ENCODE measurements around the gene TPRA1.

The TPRA1 gene

DNA sequence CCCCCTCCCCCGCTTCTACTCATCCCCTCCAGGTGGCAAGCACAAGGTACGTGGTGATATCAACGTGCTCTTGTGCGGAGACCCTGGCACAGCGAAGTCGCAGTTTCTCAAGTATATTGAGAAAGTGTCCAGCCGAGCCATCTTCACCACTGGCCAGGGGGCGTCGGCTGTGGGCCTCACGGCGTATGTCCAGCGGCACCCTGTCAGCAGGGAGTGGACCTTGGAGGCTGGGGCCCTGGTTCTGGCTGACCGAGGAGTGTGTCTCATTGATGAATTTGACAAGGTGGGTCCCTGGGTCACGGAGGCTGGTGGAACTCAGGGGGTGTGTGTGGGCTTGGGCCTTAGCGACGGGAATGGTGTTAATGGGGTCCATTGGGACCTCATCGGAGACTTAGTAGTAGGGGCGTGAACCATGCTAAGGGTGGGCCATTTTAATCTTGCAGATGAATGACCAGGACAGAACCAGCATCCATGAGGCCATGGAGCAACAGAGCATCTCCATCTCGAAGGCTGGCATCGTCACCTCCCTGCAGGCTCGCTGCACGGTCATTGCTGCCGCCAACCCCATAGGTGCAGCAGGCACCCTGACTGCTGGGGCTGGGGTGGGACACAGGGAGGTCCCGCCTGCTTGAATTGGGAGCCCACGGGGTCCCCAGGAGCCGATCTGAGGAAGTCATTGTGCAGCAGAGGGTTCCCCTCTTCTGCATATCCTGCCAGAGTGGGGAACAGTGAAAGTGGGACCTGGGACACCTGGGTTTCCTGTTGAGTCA is 26.5 kb upstream of the TPRA1 start:
- Histone ChIP-seq H3K27ac (ENCODE audit: low read depth, low read length) (no peak overlapping the region), H3K36me3 (ENCODE audit: control insufficient read depth in 1 of 2, insufficient read depth in 2 of 2, low read length in 2 of 2) (peaks cover 12 to 63% of the 10 kb centered on the region in 2 donors)

DNA sequence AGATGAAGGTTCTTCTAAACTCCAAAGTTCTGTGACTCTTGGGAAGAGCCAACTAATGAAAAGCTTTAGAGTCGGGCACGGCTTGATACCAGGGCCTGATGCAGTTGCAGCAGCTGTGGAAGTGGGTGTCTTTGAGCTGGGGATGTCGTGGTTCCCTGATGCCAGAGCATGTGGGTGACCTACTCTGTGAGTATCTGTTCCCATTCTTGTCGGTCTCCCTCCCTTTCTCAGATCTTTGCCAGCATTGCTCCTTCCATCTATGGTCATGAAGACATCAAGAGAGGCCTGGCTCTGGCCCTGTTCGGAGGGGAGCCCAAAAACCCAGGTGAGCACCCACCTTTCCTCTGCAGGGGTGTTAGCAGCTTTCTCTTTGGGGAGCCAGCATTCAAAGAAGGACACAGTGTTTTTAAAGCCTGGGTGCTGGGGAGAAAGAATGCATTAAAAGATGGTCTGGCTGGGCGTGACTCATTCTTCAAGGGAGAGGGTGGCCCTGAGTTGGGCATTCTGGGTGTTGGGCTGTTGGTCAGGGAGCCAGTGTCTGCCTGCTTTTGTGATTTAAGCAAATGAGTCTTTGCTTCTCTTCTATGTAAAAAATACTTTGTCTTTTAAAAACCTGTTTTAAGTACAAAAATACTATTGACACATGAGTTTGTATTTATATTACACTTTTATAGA is 25.2 kb upstream of the TPRA1 start:
- Histone ChIP-seq H3K4me3 (ENCODE audit: low read depth in 1 of 2, low read length in 2 of 2) (no peak overlapping the region), H3K4me1 (ENCODE audit: control insufficient read depth in 1 of 2, insufficient read depth in 2 of 2, low read length in 2 of 2) (no peaks in the 10 kb centered on the region), H3K27me3 (ENCODE audit: control insufficient read depth in 1 of 2, insufficient read depth in 2 of 2, low read length in 2 of 2) (no peaks in the 10 kb centered on the region), H3K9ac (ENCODE audit: low read depth in 1 of 2, low read length in 2 of 2) (no peak overlapping the region), H3K36me3 (ENCODE audit: control insufficient read depth in 1 of 2, insufficient read depth in 2 of 2, low read length in 2 of 2) (peaks cover 13 to 51% of the 10 kb centered on the region in 2 donors), H3K9me3 (ENCODE audit: control insufficient read depth in 1 of 2, low read length in 2 of 2) (no peaks in the 10 kb centered on the region), H3K27ac (ENCODE audit: low read depth, low read length) (no peak overlapping the region)

More for the DNA sequence above, 26.5 kb upstream of the TPRA1 start:
- H3K4me1 ChIP-seq (ENCODE audit: control insufficient read depth in 1 of 2, insufficient read depth in 2 of 2, low read length in 2 of 2) = no peaks in the 10 kb centered on the region
- H3K27me3 ChIP-seq (ENCODE audit: control insufficient read depth in 1 of 2, insufficient read depth in 2 of 2, low read length in 2 of 2) = no peaks in the 10 kb centered on the region
- H3K9ac ChIP-seq (ENCODE audit: low read depth in 1 of 2, low read length in 2 of 2) = no peak overlapping the region
- no peak overlapping the region for H3K4me3 ChIP-seq (ENCODE audit: low read depth in 1 of 2, low read length in 2 of 2)
- H3K9me3 ChIP-seq (ENCODE audit: control insufficient read depth in 1 of 2, low read length in 2 of 2) = no peaks in the 10 kb centered on the region

DNA sequence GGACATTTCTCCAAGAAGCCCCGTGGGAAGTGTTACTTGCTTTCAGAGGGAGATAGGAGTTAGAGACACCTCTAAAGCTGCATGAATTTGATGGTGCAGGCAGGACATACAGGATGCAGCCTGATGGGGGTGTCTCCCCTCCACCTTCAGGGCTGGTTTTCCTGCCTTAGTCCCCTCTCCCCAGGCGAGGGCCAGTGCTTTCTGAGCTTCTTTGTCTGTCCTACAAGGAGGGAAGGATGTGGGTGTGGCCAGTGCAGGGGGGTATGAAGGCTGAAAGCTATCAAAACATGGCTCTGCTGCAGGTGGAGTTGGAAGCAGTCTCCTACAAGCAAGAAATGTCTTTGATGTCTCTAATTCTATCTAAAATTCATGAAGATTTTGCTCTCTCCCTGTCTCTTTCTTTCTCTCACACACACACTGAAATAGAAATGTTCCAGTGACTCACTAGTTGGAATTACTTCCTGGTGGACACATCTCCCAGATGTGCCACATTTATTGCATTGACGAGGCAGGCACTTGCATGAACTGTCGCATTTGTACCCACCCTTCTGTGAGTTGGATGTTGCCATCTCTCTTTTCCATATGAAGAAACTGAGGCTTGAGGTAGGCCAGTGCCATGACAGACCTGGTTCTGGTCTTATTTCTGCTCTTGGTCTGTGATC is 24.5 kb upstream of the TPRA1 start:
- Histone ChIP-seq H3K9ac (ENCODE audit: low read depth in 1 of 2, low read length in 2 of 2) (no peak overlapping the region), H3K27ac (ENCODE audit: low read depth, low read length) (no peak overlapping the region), H3K36me3 (ENCODE audit: control insufficient read depth in 1 of 2, insufficient read depth in 2 of 2, low read length in 2 of 2) (peaks cover 15 to 49% of the 10 kb centered on the region in 2 donors), H3K4me3 (ENCODE audit: low read depth in 1 of 2, low read length in 2 of 2) (no peak overlapping the region), H3K9me3 (ENCODE audit: control insufficient read depth in 1 of 2, low read length in 2 of 2) (no peaks in the 10 kb centered on the region), H3K4me1 (ENCODE audit: control insufficient read depth in 1 of 2, insufficient read depth in 2 of 2, low read length in 2 of 2) (no peaks in the 10 kb centered on the region), H3K27me3 (ENCODE audit: control insufficient read depth in 1 of 2, insufficient read depth in 2 of 2, low read length in 2 of 2) (no peaks in the 10 kb centered on the region)

DNA sequence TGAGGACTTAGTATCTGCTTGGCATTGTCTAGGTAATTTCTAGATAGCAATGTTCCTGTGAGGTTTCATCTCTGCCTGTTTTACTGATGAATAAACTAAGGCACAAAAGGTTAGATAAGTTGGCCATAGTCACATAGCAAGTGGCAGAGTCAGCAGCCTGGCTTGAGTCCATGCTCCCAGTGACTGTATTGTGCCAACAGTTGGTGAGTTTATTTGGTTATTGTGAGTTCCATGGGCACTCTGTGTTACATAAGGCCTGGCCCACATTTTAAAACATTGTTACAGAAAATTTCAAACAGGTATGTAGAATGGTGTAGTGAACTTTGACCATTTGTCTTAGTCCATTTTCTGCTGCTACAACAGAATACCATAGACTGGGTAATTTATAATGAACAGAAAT is 22.9 kb upstream of the TPRA1 start:
- peaks cover 9 to 50% of the 10 kb centered on the region in 2 donors for H3K36me3 ChIP-seq (ENCODE audit: control insufficient read depth in 1 of 2, insufficient read depth in 2 of 2, low read length in 2 of 2)
- H3K4me3 ChIP-seq (ENCODE audit: low read depth in 1 of 2, low read length in 2 of 2) = no peak overlapping the region
- no peaks in the 10 kb centered on the region for H3K9me3 ChIP-seq (ENCODE audit: control insufficient read depth in 1 of 2, low read length in 2 of 2)
- H3K27ac ChIP-seq (ENCODE audit: low read depth, low read length) = no peak overlapping the region
- H3K4me1 ChIP-seq (ENCODE audit: control insufficient read depth in 1 of 2, insufficient read depth in 2 of 2, low read length in 2 of 2) = no peaks in the 10 kb centered on the region
- no peaks in the 10 kb centered on the region for H3K27me3 ChIP-seq (ENCODE audit: control insufficient read depth in 1 of 2, insufficient read depth in 2 of 2, low read length in 2 of 2)
- H3K9ac ChIP-seq (ENCODE audit: low read depth in 1 of 2, low read length in 2 of 2) = no peak overlapping the region

DNA sequence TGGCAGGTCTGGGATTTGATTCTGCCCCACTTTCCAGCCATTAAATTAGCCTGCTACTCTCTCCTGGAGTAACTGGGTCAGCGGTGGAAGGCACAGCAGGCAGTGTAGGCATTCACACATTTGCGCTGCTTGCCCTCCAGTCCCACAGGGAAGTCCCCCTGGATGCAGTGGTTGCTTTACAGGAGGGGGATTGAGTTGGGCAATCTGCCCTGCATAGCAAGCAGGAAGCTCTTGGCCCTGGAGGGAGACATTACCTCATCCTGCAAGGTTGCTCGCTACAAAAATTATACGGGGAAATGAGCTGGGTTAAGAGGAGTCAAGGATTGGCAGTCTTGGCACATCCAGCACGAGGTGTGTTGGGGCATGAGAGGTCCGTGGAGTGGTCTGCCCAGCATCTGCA is 22.4 kb upstream of the TPRA1 start:
- Histone ChIP-seq H3K4me3 (ENCODE audit: low read depth in 1 of 2, low read length in 2 of 2) (no peak overlapping the region), H3K4me1 (ENCODE audit: control insufficient read depth in 1 of 2, insufficient read depth in 2 of 2, low read length in 2 of 2) (no peaks in the 10 kb centered on the region), H3K36me3 (ENCODE audit: control insufficient read depth in 1 of 2, insufficient read depth in 2 of 2, low read length in 2 of 2) (peaks cover 11 to 49% of the 10 kb centered on the region in 2 donors), H3K27ac (ENCODE audit: low read depth, low read length) (no peak overlapping the region), H3K9me3 (ENCODE audit: control insufficient read depth in 1 of 2, low read length in 2 of 2) (no peaks in the 10 kb centered on the region), H3K27me3 (ENCODE audit: control insufficient read depth in 1 of 2, insufficient read depth in 2 of 2, low read length in 2 of 2) (no peaks in the 10 kb centered on the region), H3K9ac (ENCODE audit: low read depth in 1 of 2, low read length in 2 of 2) (no peak overlapping the region)

DNA sequence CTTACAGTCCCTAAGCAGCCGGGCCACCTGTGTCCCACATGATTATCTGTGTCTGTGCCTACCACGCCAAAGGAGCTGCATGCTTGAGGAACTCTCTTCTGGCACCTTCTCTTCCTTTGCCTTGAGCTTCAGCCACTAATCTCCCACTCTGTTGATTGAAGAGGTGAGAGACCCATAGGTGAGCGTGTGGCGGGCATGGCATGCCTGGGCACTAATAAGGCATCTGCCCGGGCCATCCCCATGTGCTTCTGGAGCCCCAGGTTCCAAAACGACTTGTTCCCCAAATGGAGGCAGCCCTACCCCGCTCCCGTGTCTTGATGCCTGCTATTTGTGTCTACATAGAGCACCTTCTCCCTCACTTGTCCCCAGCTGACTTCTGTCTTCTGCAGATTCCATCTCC is 20.7 kb upstream of the TPRA1 start:
- no peak overlapping the region for H3K9ac ChIP-seq (ENCODE audit: low read depth in 1 of 2, low read length in 2 of 2)
- H3K27ac ChIP-seq (ENCODE audit: low read depth, low read length) = no peak overlapping the region
- no peak overlapping the region for H3K4me3 ChIP-seq (ENCODE audit: low read depth in 1 of 2, low read length in 2 of 2)
- H3K4me1 ChIP-seq (ENCODE audit: control insufficient read depth in 1 of 2, insufficient read depth in 2 of 2, low read length in 2 of 2) = no peaks in the 10 kb centered on the region
- H3K9me3 ChIP-seq (ENCODE audit: control insufficient read depth in 1 of 2, low read length in 2 of 2) = no peaks in the 10 kb centered on the region
- peaks cover 11 to 49% of the 10 kb centered on the region in 2 donors for H3K36me3 ChIP-seq (ENCODE audit: control insufficient read depth in 1 of 2, insufficient read depth in 2 of 2, low read length in 2 of 2)
- H3K27me3 ChIP-seq (ENCODE audit: control insufficient read depth in 1 of 2, insufficient read depth in 2 of 2, low read length in 2 of 2) = no peaks in the 10 kb centered on the region

DNA sequence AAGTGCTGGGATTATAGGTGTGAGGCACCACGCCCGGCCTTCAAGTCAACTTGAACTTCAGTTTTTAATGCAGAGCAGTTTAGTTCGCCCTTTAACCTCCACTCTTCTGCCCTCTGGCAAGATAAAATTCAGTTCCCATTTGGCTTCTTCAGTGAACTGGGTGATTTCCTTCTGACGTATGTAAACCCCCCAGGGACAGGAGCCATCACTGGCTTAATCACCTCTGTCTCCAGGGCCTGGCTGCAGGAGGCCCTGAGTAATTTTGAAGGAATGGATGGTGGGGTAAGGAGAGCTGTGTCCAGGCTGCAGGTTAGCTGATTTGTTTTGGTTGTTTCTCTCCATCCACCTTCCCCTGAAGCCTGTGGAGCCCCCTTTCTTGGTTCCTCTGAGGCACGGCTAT is 19.6 kb upstream of the TPRA1 start:
- Histone ChIP-seq H3K4me3 (ENCODE audit: low read depth in 1 of 2, low read length in 2 of 2) (no peak overlapping the region), H3K9ac (ENCODE audit: low read depth in 1 of 2, low read length in 2 of 2) (no peak overlapping the region), H3K27ac (ENCODE audit: low read depth, low read length) (no peak overlapping the region), H3K9me3 (ENCODE audit: control insufficient read depth in 1 of 2, low read length in 2 of 2) (no peaks in the 10 kb centered on the region), H3K4me1 (ENCODE audit: control insufficient read depth in 1 of 2, insufficient read depth in 2 of 2, low read length in 2 of 2) (no peaks in the 10 kb centered on the region), H3K27me3 (ENCODE audit: control insufficient read depth in 1 of 2, insufficient read depth in 2 of 2, low read length in 2 of 2) (no peaks in the 10 kb centered on the region), H3K36me3 (ENCODE audit: control insufficient read depth in 1 of 2, insufficient read depth in 2 of 2, low read length in 2 of 2) (peaks cover 11 to 53% of the 10 kb centered on the region in 2 donors)

DNA sequence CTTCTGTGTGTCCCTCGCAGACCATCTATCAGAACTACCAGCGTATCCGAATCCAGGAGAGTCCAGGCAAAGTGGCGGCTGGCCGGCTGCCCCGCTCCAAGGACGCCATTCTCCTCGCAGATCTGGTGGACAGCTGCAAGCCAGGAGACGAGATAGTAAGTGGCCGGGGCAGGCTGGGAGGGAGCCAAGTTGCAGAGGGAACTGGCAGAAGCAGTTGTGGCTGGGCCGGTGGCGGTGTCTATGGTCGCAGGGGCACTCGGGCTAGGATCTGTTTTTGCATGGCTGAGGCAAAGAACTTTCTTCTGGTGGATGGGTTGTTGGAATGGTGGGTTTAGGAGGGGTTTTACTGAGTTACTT is 17.8 kb upstream of the TPRA1 start:
- H3K9me3 ChIP-seq (ENCODE audit: control insufficient read depth in 1 of 2, low read length in 2 of 2) = no peaks in the 10 kb centered on the region
- peaks cover 11 to 63% of the 10 kb centered on the region in 2 donors for H3K36me3 ChIP-seq (ENCODE audit: control insufficient read depth in 1 of 2, insufficient read depth in 2 of 2, low read length in 2 of 2)
- H3K27ac ChIP-seq (ENCODE audit: low read depth, low read length) = no peak overlapping the region
- no peak overlapping the region for H3K9ac ChIP-seq (ENCODE audit: low read depth in 1 of 2, low read length in 2 of 2)
- no peaks in the 10 kb centered on the region for H3K4me1 ChIP-seq (ENCODE audit: control insufficient read depth in 1 of 2, insufficient read depth in 2 of 2, low read length in 2 of 2)
- no peak overlapping the region for H3K4me3 ChIP-seq (ENCODE audit: low read depth in 1 of 2, low read length in 2 of 2)
- H3K27me3 ChIP-seq (ENCODE audit: control insufficient read depth in 1 of 2, insufficient read depth in 2 of 2, low read length in 2 of 2) = no peaks in the 10 kb centered on the region

DNA sequence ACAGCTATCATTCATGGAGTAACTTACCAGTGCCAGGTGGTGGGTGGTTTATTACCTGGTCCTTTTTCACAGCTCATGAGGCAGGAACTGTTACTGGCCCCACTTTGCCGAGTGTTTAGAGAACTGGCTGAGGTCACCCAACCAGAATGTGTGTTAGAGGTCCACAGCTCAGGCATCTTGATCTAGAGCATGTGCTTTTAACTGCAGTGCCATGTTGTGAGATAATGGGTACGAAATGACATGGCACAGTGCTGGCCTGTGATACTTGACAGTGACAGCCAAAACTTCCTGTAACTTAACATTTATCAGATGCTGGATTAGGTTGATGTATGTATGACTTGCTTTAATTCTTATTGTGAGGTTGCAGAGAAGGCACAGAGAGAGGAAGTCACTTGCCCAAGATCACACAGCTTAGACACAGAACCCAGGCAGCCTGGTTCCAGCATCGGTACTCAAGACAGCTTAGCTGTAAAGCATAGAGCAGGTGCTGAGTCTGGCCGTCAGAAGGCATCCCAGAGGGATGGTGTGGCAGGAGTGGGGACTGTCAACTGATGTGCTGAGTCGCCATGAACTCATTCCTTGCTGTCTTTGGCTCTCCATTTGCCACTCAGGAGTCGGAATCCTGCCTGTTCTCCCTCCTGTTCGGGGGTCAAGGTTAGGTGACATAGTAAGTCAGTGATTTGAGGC is 17.3 kb upstream of the TPRA1 start:
- Histone ChIP-seq H3K27me3 (ENCODE audit: control insufficient read depth in 1 of 2, insufficient read depth in 2 of 2, low read length in 2 of 2) (no peaks in the 10 kb centered on the region), H3K27ac (ENCODE audit: low read depth, low read length) (no peak overlapping the region), H3K4me3 (ENCODE audit: low read depth in 1 of 2, low read length in 2 of 2) (no peak overlapping the region), H3K9ac (ENCODE audit: low read depth in 1 of 2, low read length in 2 of 2) (no peak overlapping the region), H3K4me1 (ENCODE audit: control insufficient read depth in 1 of 2, insufficient read depth in 2 of 2, low read length in 2 of 2) (no peaks in the 10 kb centered on the region), H3K36me3 (ENCODE audit: control insufficient read depth in 1 of 2, insufficient read depth in 2 of 2, low read length in 2 of 2) (peaks cover 11 to 60% of the 10 kb centered on the region in 2 donors), H3K9me3 (ENCODE audit: control insufficient read depth in 1 of 2, low read length in 2 of 2) (no peaks in the 10 kb centered on the region)

Data from duodenal mucosa (tissue), 2 donors.